GOT3 (cell line): ENCODE measurements around the gene TSN.
"Not testable (repeated sequence)": the region's sequence is repeated elsewhere in the genome, so short reads cannot be mapped to it uniquely, and the experiment has no call there.

Source experiments
- DNase-seq: peaks from one replicate; lab custom pipeline; 2025; ENCODE audit warnings: mixed read lengths; lab: John Stamatoyannopoulos, UW

Gene TSN

DNA sequence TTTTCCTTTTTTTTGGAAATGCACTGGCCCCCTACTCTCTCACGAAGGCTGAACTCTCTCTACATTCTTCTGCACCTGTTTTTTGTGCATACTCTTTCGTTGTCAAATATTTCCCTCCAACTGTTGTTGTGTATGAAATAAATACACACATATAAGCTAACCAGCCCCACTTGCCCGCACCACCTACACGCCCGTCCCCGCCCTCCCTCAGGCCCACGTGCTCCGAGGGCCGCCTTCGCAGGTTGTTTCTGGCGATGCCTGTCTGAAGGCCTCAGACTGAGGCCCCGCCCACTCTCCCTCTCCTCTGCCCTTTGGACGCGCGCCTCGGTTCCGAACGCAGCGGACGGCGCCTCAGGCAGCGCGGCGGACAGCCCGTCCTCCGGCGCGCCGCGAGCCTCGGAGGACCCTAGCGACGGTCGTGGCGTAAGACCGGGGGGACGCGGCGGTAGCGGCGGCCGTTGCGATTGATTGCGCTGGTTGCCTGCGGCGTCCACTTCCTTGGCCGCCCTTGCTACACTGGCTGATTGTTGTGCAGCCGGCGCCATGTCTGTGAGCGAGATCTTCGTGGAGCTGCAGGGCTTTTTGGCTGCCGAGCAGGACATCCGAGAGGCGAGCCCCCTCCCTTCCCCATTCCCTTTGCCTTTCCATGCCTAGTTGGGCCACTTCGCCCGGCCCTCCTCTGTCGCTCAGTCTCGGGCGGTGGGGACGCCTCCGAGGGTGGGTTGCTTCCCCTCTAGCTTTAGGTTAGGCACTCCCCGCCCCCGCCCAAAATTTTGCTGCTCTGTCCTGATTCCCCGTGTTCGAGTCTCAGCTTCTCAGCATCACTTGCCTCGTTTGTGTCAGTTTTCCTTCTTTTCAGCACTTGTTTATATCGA is at the start of gene TSN:
Gene TSN, plus strand, starts transcription at position 415 of the 875 bp plus-strand sequence. Its CDS starts 129 bp downstream, at position 544.
- peak; percentile 92 for DNase-seq

DNA sequence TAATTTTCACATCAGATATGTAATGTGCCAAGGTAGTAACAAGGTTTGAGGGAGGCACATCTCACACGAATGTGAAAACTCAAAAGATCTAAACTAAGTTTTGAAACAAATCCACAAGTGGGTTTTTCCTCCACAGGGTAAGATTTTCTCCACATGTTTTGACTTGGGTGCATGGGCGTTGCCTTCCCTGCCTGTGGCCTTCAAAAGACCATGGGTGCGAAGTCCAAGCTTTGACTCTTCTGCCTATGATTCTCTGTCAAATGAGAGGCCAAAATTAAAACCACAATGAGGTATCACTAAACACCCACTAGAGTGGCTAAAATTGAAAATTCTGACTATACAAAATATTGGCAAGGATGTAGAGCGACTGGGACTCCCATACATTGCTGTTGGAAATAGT is 49.5 kb upstream of the TSN start:
- DNase-seq: no peak

DNA sequence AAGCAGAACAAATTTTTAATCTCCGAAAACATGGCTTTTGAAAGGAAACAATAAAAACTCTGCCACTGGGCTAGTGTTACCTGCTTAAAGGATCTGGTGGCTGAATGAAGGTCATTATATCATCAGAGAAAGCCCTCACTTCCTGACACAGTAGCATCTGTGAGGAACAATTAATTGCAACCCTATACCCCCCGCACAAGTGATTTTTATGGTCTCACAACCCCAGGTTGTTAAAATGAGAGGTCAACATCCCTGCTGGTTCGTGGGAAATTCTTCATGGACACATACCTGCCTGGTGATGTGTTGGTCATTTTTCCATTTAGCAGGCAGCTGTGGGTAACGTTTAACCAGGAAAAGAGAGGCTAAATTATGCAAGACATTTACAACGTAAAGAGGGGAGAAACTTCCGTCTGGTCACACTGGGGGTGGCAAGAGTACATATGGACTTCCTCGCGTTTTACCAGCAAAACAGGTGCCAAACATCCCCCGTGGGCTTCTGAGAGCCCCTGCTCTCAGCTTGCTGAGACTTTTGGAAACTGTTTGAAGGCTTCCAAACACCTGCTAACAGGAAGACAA is 48.0 kb upstream of the TSN start:
- DNase-seq: no peak

DNA sequence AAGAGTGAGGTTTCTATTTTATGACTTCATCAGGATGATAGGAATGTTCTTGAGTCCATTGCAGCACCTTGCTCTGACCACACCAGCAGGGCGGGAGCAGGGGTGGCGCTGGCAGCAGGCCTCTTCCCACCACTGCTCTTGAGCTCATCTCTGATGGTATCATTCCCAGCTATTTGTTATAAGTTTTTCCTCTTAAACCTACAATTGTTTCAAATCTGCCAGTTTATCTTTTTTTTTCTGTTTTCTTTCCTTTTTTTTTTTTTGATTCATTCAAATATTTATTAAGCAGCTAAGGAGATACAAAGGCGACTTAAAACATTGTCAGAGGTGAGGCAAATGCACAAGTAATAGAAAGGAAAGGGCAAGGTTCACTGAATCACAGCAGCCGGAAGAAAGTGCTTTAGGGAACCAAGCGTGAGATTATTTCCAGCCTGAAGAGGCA is 47.5 kb upstream of the TSN start:
- no peak for DNase-seq

DNA sequence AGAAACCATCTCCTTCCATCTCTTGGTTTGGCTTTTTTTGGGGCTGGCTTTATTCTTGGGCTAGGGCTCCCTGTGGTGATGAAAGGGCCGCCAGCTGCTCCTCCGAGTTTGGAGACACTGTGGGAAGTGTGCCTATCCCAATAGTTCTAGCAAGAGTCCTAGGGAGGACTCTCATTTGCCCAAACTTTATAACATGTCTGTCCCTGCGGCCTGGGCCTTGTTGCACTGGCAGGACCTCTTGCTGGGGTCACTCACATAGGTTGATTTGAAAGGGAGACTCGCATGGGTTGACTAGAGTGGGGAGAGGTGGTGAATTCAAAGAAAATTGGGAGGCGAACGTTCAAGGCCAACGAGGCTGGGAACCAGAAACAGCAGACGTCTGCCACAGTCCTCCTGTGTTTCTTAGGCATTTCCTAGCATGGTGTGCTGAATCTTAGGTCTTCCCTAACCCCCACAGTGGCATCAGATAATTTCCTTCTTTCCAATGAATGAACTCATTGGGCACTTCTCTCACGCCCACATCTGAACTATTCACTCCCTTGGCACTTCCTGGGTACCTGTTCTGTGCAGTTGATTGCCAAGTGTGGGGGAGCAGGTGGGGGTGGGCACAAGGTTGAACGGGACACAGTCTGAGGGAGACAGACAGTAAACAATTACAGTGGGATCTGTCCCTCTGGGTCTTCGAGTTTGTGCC is 45.5 kb upstream of the TSN start:
- DNase-seq: no peak

- DNase-seq: no peak
Measured at GRCh38 chr2:121710470-121711170, 44.8 kb upstream of the TSN start.

DNA sequence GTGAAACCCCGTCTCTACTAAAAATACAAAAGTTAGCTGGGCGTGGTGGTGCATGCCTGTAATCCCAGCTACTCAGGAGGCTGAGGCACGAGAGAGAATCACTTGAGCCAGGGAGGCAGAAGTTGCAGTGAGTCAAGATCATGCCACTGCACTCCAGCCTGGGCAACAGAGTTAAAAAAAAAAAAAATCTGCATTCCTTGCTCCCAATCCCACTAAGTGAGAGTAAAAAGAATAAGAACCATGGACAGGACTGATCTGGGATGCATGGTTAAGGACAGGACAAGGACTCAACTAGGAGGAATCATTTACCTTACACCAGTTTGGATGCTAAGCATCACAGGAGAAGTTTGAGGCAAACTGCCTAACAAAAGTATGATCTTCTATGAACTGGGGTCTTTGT is 44.0 kb upstream of the TSN start:
- DNase-seq: not testable (repeated sequence)

- DNase-seq: no peak
Measured at GRCh38 chr2:121716126-121716525, 39.3 kb upstream of the TSN start.

- DNase-seq: no peak
Measured at GRCh38 chr2:121717529-121717928, 37.9 kb upstream of the TSN start.

- no peak for DNase-seq
Measured at GRCh38 chr2:121721926-121722325, 33.5 kb upstream of the TSN start.

- DNase-seq: no peak
Measured at GRCh38 chr2:121722479-121722878, 33.0 kb upstream of the TSN start.

- DNase-seq: no peak
Measured at GRCh38 chr2:121723316-121723715, 32.1 kb upstream of the TSN start.

DNA sequence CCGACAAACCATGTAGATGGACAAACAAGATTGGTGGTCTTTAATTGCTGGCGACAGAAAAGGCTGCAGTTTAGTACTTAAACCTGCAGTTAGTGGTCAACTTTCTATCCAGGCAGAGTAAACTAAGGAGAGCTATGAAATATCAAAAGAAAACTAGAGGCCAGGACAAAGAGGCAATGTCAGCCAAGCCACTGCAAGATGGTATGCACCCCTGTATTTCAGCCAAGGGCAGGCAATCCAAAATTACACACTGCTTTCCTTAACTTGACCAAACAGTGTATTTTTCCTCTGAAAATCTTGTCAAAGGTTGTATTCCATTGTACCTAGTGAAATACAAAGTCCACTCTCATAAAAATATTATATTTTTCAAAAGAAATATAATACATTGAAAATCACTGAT is 28.1 kb upstream of the TSN start:
- DNase-seq: no peak

DNA sequence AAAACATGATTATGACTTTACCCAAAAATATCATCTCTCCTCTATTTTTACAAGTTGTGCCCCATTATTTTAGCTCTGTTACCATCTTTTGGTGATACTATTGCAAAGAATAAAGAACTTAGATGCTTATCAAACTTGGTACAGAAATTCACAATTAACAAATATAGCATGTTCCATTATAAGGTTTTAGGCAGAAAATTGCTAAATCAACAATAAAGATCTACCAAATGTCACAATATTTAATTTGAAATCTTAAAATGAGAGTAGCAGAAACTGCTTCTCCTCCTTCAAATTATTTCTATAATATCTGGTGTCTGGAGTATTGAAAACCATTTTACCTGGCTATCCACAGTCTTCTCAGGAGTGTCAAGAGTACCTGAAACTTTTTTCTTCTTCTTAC is 27.5 kb upstream of the TSN start:
- DNase-seq: no peak

GRCh38 chr2:121731366-121731765 is 24.1 kb upstream of the TSN start:
- DNase-seq: no peak

DNA sequence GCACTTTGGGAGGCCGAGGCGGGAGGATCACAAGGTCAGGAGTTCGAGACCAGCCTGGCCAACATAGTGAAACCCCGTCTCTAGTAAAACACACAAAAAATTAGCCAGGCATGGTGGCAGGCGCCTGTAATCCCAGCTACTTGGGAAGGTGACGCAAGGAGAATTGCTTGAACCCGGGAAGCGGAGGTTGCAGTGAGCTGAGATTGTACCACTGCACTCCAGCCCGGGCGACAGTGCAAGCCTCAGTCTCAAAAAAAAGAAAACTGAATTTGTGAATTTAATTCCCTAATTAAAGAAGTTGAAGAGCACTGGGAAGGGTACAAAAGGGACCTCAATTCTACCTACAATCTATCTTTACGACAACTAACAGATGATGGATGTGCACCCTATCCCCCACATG is 20.9 kb upstream of the TSN start:
- DNase-seq: not testable (repeated sequence)

DNA sequence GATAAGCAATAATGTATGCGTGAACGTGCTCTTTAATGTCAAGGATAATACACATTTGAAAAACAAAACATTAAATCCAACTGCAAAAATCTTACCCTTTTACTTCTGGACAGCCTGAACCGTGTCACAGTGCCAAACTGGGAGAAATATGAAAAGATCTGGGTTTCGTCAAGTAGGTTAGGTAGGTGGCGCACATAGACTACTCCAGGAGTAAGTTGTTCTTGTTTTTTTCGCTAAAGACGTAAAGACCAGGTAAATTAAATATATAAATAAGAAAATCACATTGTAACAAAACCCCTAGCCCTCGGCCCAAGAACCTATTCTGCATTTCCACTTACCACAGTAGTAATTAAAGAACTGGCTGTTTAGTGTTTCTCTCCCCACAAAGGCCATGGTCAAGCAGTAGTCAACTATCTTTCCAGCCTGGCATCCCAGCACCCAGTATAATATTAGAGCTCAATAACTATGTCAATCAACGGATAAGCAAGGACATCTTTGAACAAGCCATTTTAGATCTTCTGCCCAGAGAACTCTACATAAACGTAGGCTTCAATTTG is 19.9 kb upstream of the TSN start:
- DNase-seq: no peak

DNA sequence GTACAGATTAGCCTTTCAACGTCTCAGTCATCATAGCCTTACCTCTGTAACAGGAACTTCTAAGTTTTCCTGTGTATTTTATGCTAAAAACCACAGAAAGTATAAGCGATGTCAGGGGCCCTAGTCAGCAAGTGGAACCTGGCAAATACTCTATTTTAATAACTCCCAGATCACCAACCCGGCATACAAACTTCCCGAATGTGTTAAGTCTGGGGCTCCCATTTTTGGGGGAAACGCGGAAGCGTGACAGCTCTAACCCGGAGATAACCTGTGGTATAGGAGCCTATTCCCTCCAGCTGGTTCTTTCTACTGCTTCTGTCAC is 19.4 kb upstream of the TSN start:
- no peak for DNase-seq

- DNase-seq: peak; percentile 97
Measured at GRCh38 chr2:121736462-121737336, 18.8 kb upstream of the TSN start, which contains the start of gene NIFK. Gene NIFK (minus strand): TSS chr2:121736875. CDS start chr2:121736850, 25 bp downstream.

DNA sequence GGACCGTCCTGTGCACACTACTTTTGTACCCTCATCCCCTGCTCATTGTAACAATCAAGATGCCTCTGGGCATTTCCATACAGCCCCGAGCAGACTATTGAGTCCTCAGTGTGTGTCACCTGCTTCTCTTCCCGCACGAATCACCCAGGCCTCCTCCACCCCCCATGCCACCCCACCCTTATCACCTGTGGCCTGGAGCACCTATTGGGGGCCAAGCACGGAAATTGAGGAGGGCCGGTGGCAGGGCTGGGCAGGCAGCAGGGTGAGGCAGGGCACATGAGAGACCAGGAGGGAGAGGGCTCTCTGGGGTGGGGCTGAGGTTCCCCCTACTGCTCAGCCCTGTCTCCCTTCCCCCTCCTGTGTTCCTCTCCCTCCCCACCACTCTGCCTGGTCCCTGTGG is 14.5 kb upstream of the TSN start:
- DNase-seq: no peak

- no peak for DNase-seq
Measured at GRCh38 chr2:121741450-121741849, 14.0 kb upstream of the TSN start.
